Loucy (cell line): ENCODE data around the gene TPSB2.

Source experiments
- H2AFZ ChIP-seq: fragments of 200-600 bp; sonication (generic); 2 replicates; pipeline ENCODE4 v1.6.0; 2016; ENCODE audit warnings: antibody characterized with exemption, mild to moderate bottlenecking, low read length, moderate library complexity
- H3F3A ChIP-seq: fragments of 200-600 bp; 2 replicates; pipeline ENCODE4 v1.6.0; 2016; ENCODE audit warnings: antibody characterized with exemption, low read depth, mild to moderate bottlenecking
- H3K27me3 ChIP-seq: fragments of 200-600 bp; sonication (generic); 2 replicates; pipeline ENCODE4 v1.6.1; 2014; ENCODE audit warnings: low read length, mild to moderate bottlenecking; ENCODE audit not compliant: insufficient read depth, poor library complexity, severe bottlenecking
- H3K36me3 ChIP-seq: fragments of 200-600 bp; sonication (generic); 2 replicates; pipeline ENCODE4 v1.6.1; 2016; ENCODE audit warnings: low read length; ENCODE audit not compliant: insufficient read depth
- H3K4me1 ChIP-seq: fragments of 200-600 bp; sonication (generic); 2 replicates; pipeline ENCODE4 v1.5.1; 2014; ENCODE audit warnings: low read length, mild to moderate bottlenecking; ENCODE audit not compliant: insufficient read depth, poor library complexity, severe bottlenecking
- H3K4me2 ChIP-seq: fragments of 200-600 bp; sonication (generic); 2 replicates; pipeline ENCODE4 v1.6.0; 2014; ENCODE audit warnings: antibody characterized with exemption, low read length, low read depth, mild to moderate bottlenecking; ENCODE audit not compliant: poor library complexity, severe bottlenecking
- H3K4me3 ChIP-seq: fragments of 200-600 bp; sonication (generic); 2 replicates; pipeline ENCODE4 v1.5.1; 2014; ENCODE audit warnings: low read length, mild to moderate bottlenecking, mixed read lengths; ENCODE audit not compliant: poor library complexity, severe bottlenecking
- H3K79me2 ChIP-seq: fragments of 200-600 bp; sonication (generic); 2 replicates; pipeline ENCODE4 v1.6.1; 2014; ENCODE audit warnings: low read length; ENCODE audit not compliant: insufficient read depth
- H3K9ac ChIP-seq: fragments of 200-600 bp; sonication (generic); 2 replicates; pipeline ENCODE4 v1.6.0; 2014; ENCODE audit warnings: mild to moderate bottlenecking, low read depth, low read length, moderate library complexity; ENCODE audit not compliant: poor library complexity, severe bottlenecking
- H3K9me2 ChIP-seq: fragments of 200-600 bp; sonication (generic); replicated peaks from 2 replicates; pipeline ENCODE4 v1.6.1; 2016; ENCODE audit warnings: low read depth, low read length, mixed read lengths
- H3K9me3 ChIP-seq: fragments of 200-600 bp; sonication (generic); 2 replicates; pipeline ENCODE4 v1.6.1; 2014; ENCODE audit warnings: mild to moderate bottlenecking, antibody characterized with exemption, low read length, low read depth; ENCODE audit not compliant: insufficient read depth
- H4K20me1 ChIP-seq: fragments of 200-600 bp; sonication (generic); 2 replicates; pipeline ENCODE4 v1.6.0; 2014; ENCODE audit warnings: antibody characterized with exemption, low read length, mild to moderate bottlenecking; ENCODE audit not compliant: insufficient read depth, poor library complexity, severe bottlenecking
- EZH2phosphoT487 ChIP-seq: fragments of 200-600 bp; IDR thresholded peaks from 2 replicates; pipeline ENCODE4 v1.6.1; 2018; ENCODE audit warnings: antibody characterized with exemption, mild to moderate bottlenecking, moderate library complexity, borderline replicate concordance
- TF ChIP-seq, protein P1 (sequence below): fragments of 200-600 bp; sonication (generic); conservative IDR thresholded peaks from 2 replicates; pipeline ENCODE4 v1.5.1; 2014; ENCODE audit warnings: mild to moderate bottlenecking, antibody characterized with exemption, low read length

TPSB2 gene

DNA sequence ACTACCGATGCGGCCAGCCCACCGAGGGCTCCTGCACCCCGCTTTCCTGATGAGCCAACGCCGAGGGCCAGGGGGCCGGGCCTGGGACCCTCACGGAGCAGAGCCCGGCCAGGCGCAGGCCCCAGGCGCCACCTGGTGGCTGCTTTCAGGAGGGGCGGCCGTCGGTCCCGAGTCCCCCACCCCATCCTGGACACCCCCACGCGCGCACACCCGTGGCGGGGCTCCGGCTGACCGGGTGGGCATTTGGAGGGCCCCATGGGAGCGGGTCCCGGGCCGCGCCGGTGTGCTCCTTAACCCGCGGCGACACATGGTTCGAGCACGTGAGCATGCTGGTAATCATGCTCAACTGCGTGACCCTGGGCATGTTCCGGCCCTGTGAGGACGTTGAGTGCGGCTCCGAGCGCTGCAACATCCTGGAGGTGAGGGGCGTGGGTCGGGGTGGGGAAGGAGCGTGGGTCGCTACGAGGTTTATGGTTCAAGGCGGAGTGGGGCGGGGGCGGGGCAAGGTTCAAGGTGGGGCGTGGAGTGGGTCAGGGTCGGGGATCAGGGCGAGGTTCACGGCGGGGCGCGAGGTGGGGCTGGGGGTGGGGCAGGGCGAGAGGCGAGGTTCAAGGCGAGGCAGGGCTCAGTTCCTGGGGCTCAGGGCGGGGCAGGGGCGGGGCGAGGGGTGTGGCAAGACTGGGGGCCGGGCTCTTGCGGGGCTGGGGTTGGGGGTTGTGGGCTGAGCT, 35.2 kb downstream of the TPSB2 start:
- no peaks in the 10 kb centered on the region for H3K9me2 ChIP-seq
- H2AFZ ChIP-seq = no peak overlapping the region
- H3K27me3 ChIP-seq = no peaks in the 10 kb centered on the region
- no peaks in the 10 kb centered on the region for H4K20me1 ChIP-seq
- no peak overlapping the region for H3K4me2 ChIP-seq
- H3K9me3 ChIP-seq = no peaks in the 10 kb centered on the region
- no peaks in the 10 kb centered on the region for H3K79me2 ChIP-seq
- no peaks in the 10 kb centered on the region for H3F3A ChIP-seq
- H3K9ac ChIP-seq = no peak overlapping the region
- no peaks in the 10 kb centered on the region for H3K4me1 ChIP-seq
- no peaks in the 10 kb centered on the region for H3K36me3 ChIP-seq
- H3K4me3 ChIP-seq = no peak overlapping the region
- no peak for TF ChIP-seq EZH2phosphoT487
- TF ChIP-seq, protein P1, sequence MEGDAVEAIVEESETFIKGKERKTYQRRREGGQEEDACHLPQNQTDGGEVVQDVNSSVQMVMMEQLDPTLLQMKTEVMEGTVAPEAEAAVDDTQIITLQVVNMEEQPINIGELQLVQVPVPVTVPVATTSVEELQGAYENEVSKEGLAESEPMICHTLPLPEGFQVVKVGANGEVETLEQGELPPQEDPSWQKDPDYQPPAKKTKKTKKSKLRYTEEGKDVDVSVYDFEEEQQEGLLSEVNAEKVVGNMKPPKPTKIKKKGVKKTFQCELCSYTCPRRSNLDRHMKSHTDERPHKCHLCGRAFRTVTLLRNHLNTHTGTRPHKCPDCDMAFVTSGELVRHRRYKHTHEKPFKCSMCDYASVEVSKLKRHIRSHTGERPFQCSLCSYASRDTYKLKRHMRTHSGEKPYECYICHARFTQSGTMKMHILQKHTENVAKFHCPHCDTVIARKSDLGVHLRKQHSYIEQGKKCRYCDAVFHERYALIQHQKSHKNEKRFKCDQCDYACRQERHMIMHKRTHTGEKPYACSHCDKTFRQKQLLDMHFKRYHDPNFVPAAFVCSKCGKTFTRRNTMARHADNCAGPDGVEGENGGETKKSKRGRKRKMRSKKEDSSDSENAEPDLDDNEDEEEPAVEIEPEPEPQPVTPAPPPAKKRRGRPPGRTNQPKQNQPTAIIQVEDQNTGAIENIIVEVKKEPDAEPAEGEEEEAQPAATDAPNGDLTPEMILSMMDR = peak; percentile 26; the same call in 1 of the 2 replicates

DNA sequence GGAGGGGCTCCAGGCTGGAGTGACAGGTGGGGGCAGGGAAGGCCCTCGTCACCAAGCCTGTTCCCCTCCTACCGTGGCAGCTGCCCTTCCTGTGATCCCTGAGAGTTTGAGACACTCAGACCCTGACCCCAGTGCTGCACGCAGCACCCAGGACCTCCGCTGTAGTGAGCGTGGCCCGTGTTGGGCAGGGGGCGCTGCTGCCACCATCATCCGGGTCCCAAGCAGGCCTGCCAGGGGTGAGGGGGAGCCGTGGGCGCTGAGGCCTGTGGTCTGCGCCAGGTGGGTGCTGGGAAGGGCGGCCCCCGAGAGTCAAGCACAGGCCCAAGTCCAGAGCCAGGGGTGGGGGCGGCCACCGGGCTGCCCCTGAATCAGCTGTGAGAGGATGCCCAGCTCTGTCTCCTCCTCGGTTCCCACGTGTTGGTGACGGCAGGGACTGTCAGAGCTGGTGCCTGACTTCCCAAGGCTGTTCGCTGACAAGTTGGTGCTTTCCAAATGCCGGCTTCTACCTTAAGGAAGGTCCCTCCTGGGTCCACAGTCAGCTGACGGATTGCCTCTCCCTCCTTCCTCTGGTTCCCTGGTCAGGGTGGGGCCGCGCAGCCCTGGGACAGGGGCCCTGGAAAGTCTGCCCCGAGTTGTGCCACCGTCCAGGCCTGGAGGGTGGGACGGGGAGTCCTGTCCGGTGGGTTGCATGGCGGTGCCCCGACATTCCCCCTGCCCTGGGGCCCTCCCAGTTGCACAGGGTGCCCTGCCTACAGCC, 36.0 kb downstream of the TPSB2 start:
- Histone ChIP-seq H3K9me2 (no peaks in the 10 kb centered on the region), H3K9ac (no peak overlapping the region)

DNA sequence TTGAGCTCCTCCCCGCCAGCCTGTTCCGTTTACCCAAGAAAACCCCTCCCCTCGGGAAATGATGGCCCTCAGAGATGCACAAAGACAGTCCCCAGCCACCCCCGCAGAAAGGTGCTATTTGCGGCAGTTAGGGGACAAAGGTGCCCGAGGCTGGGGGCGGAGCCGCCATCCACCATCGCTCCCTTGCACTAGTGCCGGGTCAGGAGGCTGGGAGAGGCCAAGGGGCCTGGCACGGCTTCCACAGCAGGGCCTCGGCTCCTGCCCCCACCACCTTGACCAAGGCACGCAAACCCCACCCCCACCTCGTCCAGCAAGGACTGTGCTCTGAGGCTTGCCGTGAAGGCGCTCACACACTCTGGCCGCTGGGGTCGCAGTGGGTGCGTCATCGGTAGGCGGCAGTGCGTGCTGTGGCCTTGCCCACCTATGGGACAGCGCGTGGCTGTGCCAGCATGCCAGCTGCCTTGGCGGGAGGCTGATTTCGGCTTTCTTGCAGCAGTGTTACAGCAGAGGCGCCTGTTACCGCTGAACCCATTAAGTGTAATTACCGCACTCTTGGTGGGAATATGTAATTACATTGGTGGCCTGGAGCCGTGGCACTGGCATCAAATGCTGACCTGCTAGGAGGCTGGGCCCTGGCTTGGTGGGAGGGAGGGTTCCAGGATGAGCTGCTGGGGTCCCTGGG, 36.7 kb downstream of the TPSB2 start:
- no peaks in the 10 kb centered on the region for H3K9me2 ChIP-seq
- no peak overlapping the region for H3K9ac ChIP-seq
- H3K36me3 ChIP-seq = no peaks in the 10 kb centered on the region
- TF ChIP-seq EZH2phosphoT487 = no peak
- TF ChIP-seq, protein P1 = no peak
- no peaks in the 10 kb centered on the region for H3K9me3 ChIP-seq
- no peaks in the 10 kb centered on the region for H3K79me2 ChIP-seq
- no peak overlapping the region for H2AFZ ChIP-seq
- H3F3A ChIP-seq = no peaks in the 10 kb centered on the region
- no peaks in the 10 kb centered on the region for H4K20me1 ChIP-seq
- no peak overlapping the region for H3K4me2 ChIP-seq
- H3K4me3 ChIP-seq = no peak overlapping the region
- no peaks in the 10 kb centered on the region for H3K4me1 ChIP-seq
- no peaks in the 10 kb centered on the region for H3K27me3 ChIP-seq

More for the DNA sequence above, 36.0 kb downstream of the TPSB2 start:
- H3K9me3 ChIP-seq = no peaks in the 10 kb centered on the region
- no peak overlapping the region for H3K4me2 ChIP-seq
- no peaks in the 10 kb centered on the region for H3K79me2 ChIP-seq
- no peaks in the 10 kb centered on the region for H3F3A ChIP-seq
- H4K20me1 ChIP-seq = no peaks in the 10 kb centered on the region
- no peaks in the 10 kb centered on the region for H3K36me3 ChIP-seq
- no peak for TF ChIP-seq EZH2phosphoT487
- TF ChIP-seq, protein P1 = no peak
- no peak overlapping the region for H2AFZ ChIP-seq
- H3K4me1 ChIP-seq = no peaks in the 10 kb centered on the region
- H3K27me3 ChIP-seq = no peaks in the 10 kb centered on the region
- no peak overlapping the region for H3K4me3 ChIP-seq
